Trophoblast cell (in vitro differentiated cells and primary cell): ENCODE measurements around the gene CFDP1.
A peak's percentile ranks its signal among the peaks of the same experiment; 100 is the strongest.
"Not testable (repeated sequence)": the region's sequence is repeated elsewhere in the genome, so short reads cannot be mapped to it uniquely, and the experiment has no call there.

Experiments
- DNase-seq, 2 donors: peaks; one replicate each; pipeline ENCODE4 v3.0.0-alpha.2; 2016
- H2AFZ ChIP-seq: 2 replicates; pipeline ENCODE4 v1.6.1; 2013; ENCODE audit warnings: low read length, moderate library complexity, mild to moderate bottlenecking; ENCODE audit not compliant: insufficient read depth, poor library complexity
- H2AK5ac ChIP-seq: 2 replicates; pipeline ENCODE4 v1.6.1; 2013; ENCODE audit warnings: mild to moderate bottlenecking, low read length
- H2BK120ac ChIP-seq: 2 replicates; pipeline ENCODE4 v1.6.1; 2013; ENCODE audit warnings: low read length, mild to moderate bottlenecking, moderate library complexity; ENCODE audit not compliant: insufficient read depth, poor library complexity
- H2BK12ac ChIP-seq: 2 replicates; pipeline ENCODE4 v1.6.1; 2013; ENCODE audit warnings: mild to moderate bottlenecking, low read length, moderate library complexity
- H2BK5ac ChIP-seq: 2 replicates; pipeline ENCODE4 v1.6.1; 2013; ENCODE audit warnings: low read length, low read depth, moderate library complexity, mild to moderate bottlenecking; ENCODE audit not compliant: poor library complexity
- H3K14ac ChIP-seq: 2 replicates; pipeline ENCODE4 v1.6.1; 2013; ENCODE audit warnings: mild to moderate bottlenecking, low read length
- H3K18ac ChIP-seq: 2 replicates; pipeline ENCODE4 v1.6.1; 2013; ENCODE audit warnings: mild to moderate bottlenecking, low read length
- H3K23ac ChIP-seq: 2 replicates; pipeline ENCODE4 v1.6.1; 2013; ENCODE audit warnings: low read length
- H3K27ac ChIP-seq: 2 replicates; pipeline ENCODE4 v1.5.1; 2013; ENCODE audit warnings: low read depth, mild to moderate bottlenecking, inconsistent platforms, low read length, moderate library complexity
- H3K27me3 ChIP-seq: 2 replicates; pipeline ENCODE4 v1.6.1; 2013; ENCODE audit warnings: inconsistent platforms, mild to moderate bottlenecking, low read length, moderate library complexity; ENCODE audit not compliant: insufficient read depth
- H3K36me3 ChIP-seq, 2 experiments: 1 replicate in 1 of 2; 2 replicates in 1 of 2; pipeline ENCODE4 v1.6.1; 2013; ENCODE audit warnings: low read length in 2 of 2, mild to moderate bottlenecking in 2 of 2, moderate library complexity in 1 of 2; ENCODE audit not compliant: insufficient read depth in 2 of 2, control insufficient read depth in 1 of 2
- H3K4ac ChIP-seq: 2 replicates; pipeline ENCODE4 v1.6.1; 2013; ENCODE audit warnings: low read depth, mild to moderate bottlenecking, low read length, moderate library complexity
- H3K4me1 ChIP-seq, 2 experiments: 1 replicate in 1 of 2; 2 replicates in 1 of 2; pipeline ENCODE4 v1.6.1; 2013; ENCODE audit warnings: low read length in 2 of 2, mild to moderate bottlenecking in 2 of 2, moderate library complexity in 1 of 2; ENCODE audit not compliant: insufficient read depth in 2 of 2, control insufficient read depth in 1 of 2
- H3K4me2 ChIP-seq: 2 replicates; pipeline ENCODE4 v1.6.1; 2013; ENCODE audit warnings: inconsistent platforms, mild to moderate bottlenecking, low read length, moderate library complexity
- H3K4me3 ChIP-seq: 2 replicates; pipeline ENCODE4 v1.5.1; 2013; ENCODE audit warnings: mild to moderate bottlenecking, low read depth, low read length, inconsistent platforms
- H3K79me1 ChIP-seq: one replicate; pipeline ENCODE4 v1.6.1; 2013; ENCODE audit warnings: low read length
- H3K79me2 ChIP-seq: 2 replicates; pipeline ENCODE4 v1.6.1; 2013; ENCODE audit warnings: low read length, mild to moderate bottlenecking; ENCODE audit not compliant: control insufficient read depth, insufficient read depth, poor library complexity
- H3K9ac ChIP-seq: 2 replicates; pipeline ENCODE4 v1.6.1; 2013; ENCODE audit warnings: mild to moderate bottlenecking, low read length
- H3K9me3 ChIP-seq: 2 replicates; pipeline ENCODE4 v1.6.1; 2013; ENCODE audit warnings: low read depth, mild to moderate bottlenecking, control low read depth, inconsistent platforms, low read length; ENCODE audit not compliant: insufficient read depth
- H4K12ac ChIP-seq: 2 replicates; pipeline ENCODE4 v1.6.1; 2013; ENCODE audit warnings: low read depth, mild to moderate bottlenecking, low read length, moderate library complexity
- H4K8ac ChIP-seq: 2 replicates; pipeline ENCODE4 v1.6.1; 2013; ENCODE audit warnings: low read depth, mild to moderate bottlenecking, low read length, moderate library complexity
- H4K91ac ChIP-seq: one replicate; pipeline ENCODE4 v1.6.1; 2013; ENCODE audit warnings: low read depth, mild to moderate bottlenecking, low read length, moderate library complexity
- WGBS: extraction: QIAGEN DNeasy Blood & Tissue Kit; methylation state at CpG from one replicate; pipeline ENCODE4 v1.1.7; 2013; ENCODE audit warnings: missing lambda C conversion rate; ENCODE audit not compliant: insufficient read length, insufficient coverage; ENCODE audit errors: extremely low coverage; 5-methylcytosine and 5-hydroxymethylcytosine counted together

Gene CFDP1

DNA sequence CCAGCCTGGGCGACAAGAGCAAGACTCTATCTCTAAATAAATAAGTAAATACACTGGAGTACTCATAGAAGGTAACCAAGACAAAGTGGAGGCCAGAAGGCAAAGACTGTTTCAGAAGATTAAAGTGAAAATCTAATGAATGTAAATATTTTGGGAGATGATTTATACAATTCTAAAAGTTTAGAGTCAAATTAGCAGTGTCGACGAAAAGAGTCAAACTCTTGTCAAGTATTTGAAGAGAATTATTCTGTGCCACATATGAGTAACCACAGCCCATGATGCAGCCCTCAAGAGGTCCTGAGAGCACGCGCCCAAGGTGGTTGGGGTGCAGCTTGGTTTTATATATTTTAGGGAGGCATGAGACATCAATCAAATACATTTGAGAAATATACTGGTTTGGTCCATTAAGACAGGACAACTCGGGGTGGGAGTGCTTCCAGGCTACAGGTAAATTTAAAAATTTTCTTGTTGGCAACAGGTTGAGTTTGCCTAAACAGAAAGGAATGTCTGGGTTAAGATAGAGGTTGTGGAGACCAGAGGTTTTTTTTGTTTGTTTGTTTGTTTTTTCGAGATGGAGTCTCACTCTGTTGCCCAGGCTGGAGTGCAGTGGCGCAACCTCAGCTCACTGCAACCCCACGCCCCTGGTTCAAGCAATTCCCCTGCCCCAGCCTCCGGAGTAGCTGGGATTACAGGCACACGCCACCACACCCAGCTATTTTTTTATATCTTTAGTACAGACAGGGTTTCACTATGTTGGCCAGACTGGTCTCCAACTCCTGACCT lies 3.5 kb downstream of the CFDP1 start:
- H2BK12ac ChIP-seq: no peak overlapping the region
- H4K8ac ChIP-seq: no peak overlapping the region
- no peak overlapping the region for H2BK120ac ChIP-seq
- H3K9ac ChIP-seq: no peak overlapping the region
- peaks cover 12% of the 10 kb centered on the region for H3K79me1 ChIP-seq
- no peak overlapping the region for H4K12ac ChIP-seq
- no peaks in the 10 kb centered on the region for H3K9me3 ChIP-seq
- no peaks in the 10 kb centered on the region for H3K4me1 ChIP-seq
- H2AK5ac ChIP-seq: no peak overlapping the region
- no peak overlapping the region for H4K91ac ChIP-seq
- 100% methylated on average over 2 of the region's 11 CpGs for WGBS
- H3K4me3 ChIP-seq: no peak overlapping the region
- no peak overlapping the region for H2BK5ac ChIP-seq
- H3K23ac ChIP-seq: no peak overlapping the region
- H3K27me3 ChIP-seq: no peaks in the 10 kb centered on the region
- DNase-seq: peak; percentile 46 to 73
- H3K4ac ChIP-seq: peak overlapping the region; percentile 89
- no peak overlapping the region for H3K18ac ChIP-seq
- H3K14ac ChIP-seq: no peak overlapping the region
- no peak overlapping the region for H3K4me2 ChIP-seq
- no peak overlapping the region for H3K27ac ChIP-seq
- H3K79me2 ChIP-seq: peaks cover 10% of the 10 kb centered on the region
- H3K36me3 ChIP-seq: peaks cover 0 to 2% of the 10 kb centered on the region in 2 experiments
- H2AFZ ChIP-seq: no peak overlapping the region

GRCh38 chr16:75426524-75426923 lies 6.8 kb downstream of the CFDP1 start:
- H4K8ac ChIP-seq, H2BK5ac ChIP-seq, H3K4me1 ChIP-seq, H3K4me2 ChIP-seq, H3K27me3 ChIP-seq, H4K12ac ChIP-seq, H4K91ac ChIP-seq, H2BK120ac ChIP-seq, H2AK5ac ChIP-seq, H3K23ac ChIP-seq, H3K79me1 ChIP-seq, H3K36me3 ChIP-seq, H3K18ac ChIP-seq, H3K4me3 ChIP-seq, H3K9ac ChIP-seq, H3K14ac ChIP-seq, H3K79me2 ChIP-seq, H3K9me3 ChIP-seq, H2AFZ ChIP-seq, H3K27ac ChIP-seq, H3K4ac ChIP-seq: not testable (repeated sequence)
- peak overlapping the region; percentile 22 for H2BK12ac ChIP-seq
- DNase-seq: peak in 1 of 2 donors; percentile 48
- no CpG with 5 or more reads among the region's 2 CpGs for WGBS

DNA sequence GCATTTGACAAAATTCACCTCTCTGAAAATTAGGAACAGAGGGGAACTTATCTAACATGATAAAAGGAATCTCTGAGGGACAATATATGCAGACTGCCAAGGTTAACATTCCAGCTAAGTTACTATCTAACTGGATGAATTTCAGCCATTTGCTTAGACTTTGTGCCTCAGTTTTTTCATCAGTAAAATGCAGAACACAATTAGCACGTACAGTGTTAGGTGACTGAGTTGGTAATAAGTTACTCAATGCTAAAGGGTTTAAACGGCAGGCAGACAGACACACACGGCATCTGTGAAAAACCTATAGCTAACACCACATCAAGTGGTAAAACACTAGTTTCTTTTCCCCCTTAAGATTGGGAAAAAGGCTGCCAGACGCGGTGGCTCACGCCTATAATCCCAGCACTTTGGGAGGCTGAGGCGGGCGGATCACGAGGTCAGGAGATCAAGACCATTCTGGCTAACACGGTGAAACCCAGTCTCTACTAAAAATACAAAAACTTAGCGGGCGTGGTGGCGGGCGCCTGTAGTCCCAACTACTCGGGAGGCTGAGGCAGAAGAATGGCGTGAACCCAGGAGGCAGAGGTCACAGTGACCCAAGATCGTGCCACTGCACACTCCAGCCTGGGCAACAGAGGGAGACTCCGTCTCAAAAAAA lies 9.1 kb downstream of the CFDP1 start:
- not testable (repeated sequence) for H3K4me1 ChIP-seq

GRCh38 chr16:75423723-75424104 lies 9.6 kb downstream of the CFDP1 start:
- no peak overlapping the region for H3K9ac ChIP-seq
- H4K12ac ChIP-seq: no peak overlapping the region
- H2BK120ac ChIP-seq: no peak overlapping the region
- no peak overlapping the region for H3K4me2 ChIP-seq
- H3K14ac ChIP-seq: no peak overlapping the region
- no peak overlapping the region for H4K8ac ChIP-seq
- H3K79me2 ChIP-seq: peaks cover 2% of the 10 kb centered on the region
- H3K4ac ChIP-seq: no peak overlapping the region
- no peak overlapping the region for H2AFZ ChIP-seq
- WGBS: no CpG with 5 or more reads among the region's 4 CpGs
- no peak for DNase-seq
- H3K9me3 ChIP-seq: no peaks in the 10 kb centered on the region
- H2BK5ac ChIP-seq: no peak overlapping the region
- H3K18ac ChIP-seq: no peak overlapping the region
- no peak overlapping the region for H4K91ac ChIP-seq
- peaks cover 1% of the 10 kb centered on the region for H3K79me1 ChIP-seq
- H2AK5ac ChIP-seq: no peak overlapping the region
- H3K23ac ChIP-seq: no peak overlapping the region
- H3K27me3 ChIP-seq: no peaks in the 10 kb centered on the region
- no peaks in the 10 kb centered on the region for H3K36me3 ChIP-seq
- no peak overlapping the region for H2BK12ac ChIP-seq
- H3K4me3 ChIP-seq: no peak overlapping the region
- H3K27ac ChIP-seq: no peak overlapping the region
- peaks cover 0 to 3% of the 10 kb centered on the region in 2 experiments for H3K4me1 ChIP-seq

More for the DNA sequence above, 9.1 kb downstream of the CFDP1 start:
- H3K79me1 ChIP-seq, H3K14ac ChIP-seq, H4K8ac ChIP-seq, H2BK5ac ChIP-seq, H3K79me2 ChIP-seq, H3K27me3 ChIP-seq, H3K9ac ChIP-seq, H3K36me3 ChIP-seq, H2AK5ac ChIP-seq, H2BK12ac ChIP-seq, H3K4me3 ChIP-seq, H3K4ac ChIP-seq, DNase-seq, H2AFZ ChIP-seq, H3K4me2 ChIP-seq, H4K12ac ChIP-seq, H3K9me3 ChIP-seq, H3K23ac ChIP-seq, H2BK120ac ChIP-seq, H3K27ac ChIP-seq, H4K91ac ChIP-seq, H3K18ac ChIP-seq: not testable (repeated sequence)
- WGBS: no CpG with 5 or more reads among the region's 18 CpGs
